ENCODE results near the gene ANKFY1. TPM values are rescaled to one million over a fixed set of nuclear protein-coding genes. Genes with fewer than 3 reads are reported as not detected.

ANKFY1 gene
- total and polyA plus RNA-seq, 2 donors (not counting 3 experiments of a cell fraction or from before 2014, with no cell fraction given): 30.6 to 51.1 TPM

DNA sequence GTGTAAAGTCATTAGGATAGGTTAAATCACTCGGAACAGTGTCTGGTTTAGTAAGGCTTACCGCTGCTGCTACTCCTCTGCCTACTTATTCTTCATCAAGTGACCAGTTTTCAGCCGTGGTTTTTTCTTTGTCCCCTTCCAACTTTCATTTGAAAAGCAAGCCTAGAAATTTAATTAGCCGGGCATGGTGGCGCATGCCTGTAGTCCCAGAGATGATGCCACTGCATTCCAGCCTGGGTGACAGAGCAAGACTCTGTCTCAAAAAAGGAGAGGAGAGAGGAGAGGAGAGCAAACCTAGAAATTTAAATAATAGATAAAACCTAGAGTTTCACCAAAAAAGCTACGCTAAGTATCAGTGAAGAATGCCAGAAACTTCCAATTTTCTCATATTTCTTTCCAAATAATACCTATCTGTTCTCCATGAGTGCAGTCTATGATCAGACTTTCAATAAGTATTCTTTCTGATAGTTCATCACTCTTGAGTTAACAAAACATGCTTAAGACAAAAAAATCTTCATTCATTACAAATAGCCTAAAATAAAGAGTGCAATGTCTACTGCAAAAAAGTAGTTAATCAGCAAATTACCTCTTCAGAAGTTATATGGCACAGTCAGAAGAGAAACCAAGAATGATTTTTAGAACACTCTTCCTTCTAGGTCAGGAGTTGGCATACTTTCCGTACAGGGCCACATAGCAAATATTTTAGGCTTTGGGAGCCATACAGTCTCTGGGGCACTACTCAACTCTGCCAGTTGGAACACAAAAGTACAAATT lies 15.1 kb downstream of the ANKFY1 start:
- BruUV-seq (replicated peaks): no TSS peak
- Histone ChIP-seq H3K27ac (ENCODE audit: insufficient read depth, low read depth, low read length) (no peak overlapping the region), H3K4me3 (replicated peaks in 1 of 3; ENCODE audit: insufficient read depth in 1 of 3, low read depth in 1 of 3, low read length in 3 of 3) (no peak overlapping the region), H3K4me2 (ENCODE audit: insufficient read depth, low read length) (no peak overlapping the region), H3K9ac (replicated peaks; ENCODE audit: extremely low read depth, insufficient read depth, low read length) (no peak overlapping the region), H3K4me1 (ENCODE audit: control insufficient read depth, extremely low read depth, insufficient read depth, low read length) (no peaks in the 10 kb centered on the region), H3K27me3 (ENCODE audit: control insufficient read depth in 2 of 2, insufficient read depth in 2 of 2, low read length in 2 of 2) (no peaks in the 10 kb centered on the region), H3K79me2 (ENCODE audit: control insufficient read depth, insufficient read depth, low read length) (peaks cover 80% of the 10 kb centered on the region), H3K9me3 (replicated peaks; ENCODE audit: control insufficient read depth, insufficient read depth, low read length) (no peaks in the 10 kb centered on the region), H3K9me1 (replicated peaks; ENCODE audit: control insufficient read depth, extremely low read depth, insufficient read depth, low read length) (no peaks in the 10 kb centered on the region), H4K20me1 (replicated peaks; ENCODE audit: control insufficient read depth, extremely low read depth, insufficient read depth, low read length) (peaks cover 7% of the 10 kb centered on the region), H2AFZ (ENCODE audit: low read depth, low read length) (no peak overlapping the region), H3K36me3 (ENCODE audit: control insufficient read depth in 2 of 2, extremely low read depth in 1 of 2, insufficient read depth in 2 of 2, low read length in 2 of 2) (no peaks in the 10 kb centered on the region)
- CTCF ChIA-PET: interaction anchor here (0.6 to 4.2 kb wide), 17 partner anchors 9 to 55 kb away, joined by 3 to 54 read pairs (median 5); no protein-coding TSS in a partner anchor
- intact Hi-C loops (cut with micrococcal nuclease) (loop anchor here (1.0 kb wide), 1 partner anchor 33 kb away; no protein-coding TSS in a partner anchor), dilution Hi-C loops (cut with MboI; ENCODE audit: extremely low pct_ligation_motif_present, low sequenced_read_pairs) (no loop called here)
- FAIRE-seq (no peak), DNase-seq (ENCODE audit: low read depth, low spot score) (no peak)
- POLR2A ChIA-PET: no interaction called here
- TF ChIP-seq, protein P1, sequence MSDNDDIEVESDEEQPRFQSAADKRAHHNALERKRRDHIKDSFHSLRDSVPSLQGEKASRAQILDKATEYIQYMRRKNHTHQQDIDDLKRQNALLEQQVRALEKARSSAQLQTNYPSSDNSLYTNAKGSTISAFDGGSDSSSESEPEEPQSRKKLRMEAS (IDR thresholded peaks at IDR 0.05; ENCODE audit: insufficient read depth, insufficient read length): no peak
- TF ChIP-seq POLR2AphosphoS5 (IDR thresholded peaks at IDR 0.05; ENCODE audit: insufficient read depth, low read depth, low read length) (no peak), POLR2A (IDR thresholded peaks at IDR 0.05; ENCODE audit: low read depth, low read length) (no peak), JUN (IDR thresholded peaks at IDR 0.05; ENCODE audit: borderline replicate concordance, insufficient read depth, insufficient read length, low read depth) (no peak), GATA2 (IDR thresholded peaks at IDR 0.05; ENCODE audit: insufficient read depth, insufficient read length, low read depth, low read length) (no peak), MYC (IDR thresholded peaks at IDR 0.05; ENCODE audit: low read depth, low read length) (no peak), FOS (IDR thresholded peaks at IDR 0.05; ENCODE audit: borderline replicate concordance, insufficient read depth, low read length) (no peak), EZH2 (IDR thresholded peaks at IDR 0.05; ENCODE audit: borderline replicate concordance, low read depth, low read length, severe bottlenecking) (no peak)
- TF ChIP-seq, protein P2, sequence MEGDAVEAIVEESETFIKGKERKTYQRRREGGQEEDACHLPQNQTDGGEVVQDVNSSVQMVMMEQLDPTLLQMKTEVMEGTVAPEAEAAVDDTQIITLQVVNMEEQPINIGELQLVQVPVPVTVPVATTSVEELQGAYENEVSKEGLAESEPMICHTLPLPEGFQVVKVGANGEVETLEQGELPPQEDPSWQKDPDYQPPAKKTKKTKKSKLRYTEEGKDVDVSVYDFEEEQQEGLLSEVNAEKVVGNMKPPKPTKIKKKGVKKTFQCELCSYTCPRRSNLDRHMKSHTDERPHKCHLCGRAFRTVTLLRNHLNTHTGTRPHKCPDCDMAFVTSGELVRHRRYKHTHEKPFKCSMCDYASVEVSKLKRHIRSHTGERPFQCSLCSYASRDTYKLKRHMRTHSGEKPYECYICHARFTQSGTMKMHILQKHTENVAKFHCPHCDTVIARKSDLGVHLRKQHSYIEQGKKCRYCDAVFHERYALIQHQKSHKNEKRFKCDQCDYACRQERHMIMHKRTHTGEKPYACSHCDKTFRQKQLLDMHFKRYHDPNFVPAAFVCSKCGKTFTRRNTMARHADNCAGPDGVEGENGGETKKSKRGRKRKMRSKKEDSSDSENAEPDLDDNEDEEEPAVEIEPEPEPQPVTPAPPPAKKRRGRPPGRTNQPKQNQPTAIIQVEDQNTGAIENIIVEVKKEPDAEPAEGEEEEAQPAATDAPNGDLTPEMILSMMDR (IDR thresholded peaks at IDR 0.05; ENCODE audit: extremely low read depth in 1 of 2, insufficient read depth in 1 of 2, low read depth in 1 of 2, low read length in 2 of 2): no peak

Measured in endothelial cell of umbilical vein (primary cell).